Right atrium auricular region (tissue), 2 donors: ENCODE measurements around the gene SUN5. TPM values are rescaled to one million over a fixed set of nuclear protein-coding genes. Genes with fewer than 3 reads are reported as not detected.

Experiments used
- DNase-seq: peaks from one replicate; pipeline ENCODE4 v3.0.0-alpha.2; 2019; ENCODE audit warnings: low spot score
- H3K27ac ChIP-seq, 2 donors: fragments of 200-600 bp; sonication (generic); 1 replicate in 1 of 2; 2 replicates in 1 of 2; pipeline ENCODE4 v1.5.1; 2016 to 2019
- H3K27me3 ChIP-seq, 2 donors: fragments of 200-600 bp; sonication (generic); one replicate each; pipeline versions ENCODE4 v1.5.1 to v1.6.0; 2017 to 2019
- H3K36me3 ChIP-seq: fragments of 200-600 bp; sonication (generic); one replicate; pipeline ENCODE4 v1.5.1; 2016
- H3K4me1 ChIP-seq, 2 donors: fragments of 200-600 bp; sonication (generic); one replicate each; pipeline versions ENCODE4 v1.5.1 to v1.6.0; 2017 to 2019
- H3K4me3 ChIP-seq, 2 donors: fragments of 200-600 bp; sonication (generic); 1 replicate in 1 of 2; 2 replicates in 1 of 2; pipeline ENCODE4 v1.5.1; 2017 to 2019; ENCODE audit warnings: mild to moderate bottlenecking in 1 of 2, moderate library complexity in 1 of 2
- H3K9me3 ChIP-seq, 2 donors: fragments of 200-600 bp; sonication (generic); one replicate each; pipeline ENCODE4 v1.5.1; 2019
- CTCF ChIP-seq, 2 donors: fragments of 200-600 bp; sonication (generic); IDR thresholded peaks; one replicate each; pipeline ENCODE4 v1.5.1; 2019; ENCODE audit warnings: antibody characterized with exemption in 2 of 2
- total RNA-seq, 2 donors: library from RNA; depleted of rRNA; stranded (reverse); fragments of >200 nt; gene quantifications; one replicate each; pipeline ENCODE4 v1.1.0, GENCODE V29; 2016

The SUN5 gene
- total RNA-seq, 2 donors from 2014 or later: not detected

DNA sequence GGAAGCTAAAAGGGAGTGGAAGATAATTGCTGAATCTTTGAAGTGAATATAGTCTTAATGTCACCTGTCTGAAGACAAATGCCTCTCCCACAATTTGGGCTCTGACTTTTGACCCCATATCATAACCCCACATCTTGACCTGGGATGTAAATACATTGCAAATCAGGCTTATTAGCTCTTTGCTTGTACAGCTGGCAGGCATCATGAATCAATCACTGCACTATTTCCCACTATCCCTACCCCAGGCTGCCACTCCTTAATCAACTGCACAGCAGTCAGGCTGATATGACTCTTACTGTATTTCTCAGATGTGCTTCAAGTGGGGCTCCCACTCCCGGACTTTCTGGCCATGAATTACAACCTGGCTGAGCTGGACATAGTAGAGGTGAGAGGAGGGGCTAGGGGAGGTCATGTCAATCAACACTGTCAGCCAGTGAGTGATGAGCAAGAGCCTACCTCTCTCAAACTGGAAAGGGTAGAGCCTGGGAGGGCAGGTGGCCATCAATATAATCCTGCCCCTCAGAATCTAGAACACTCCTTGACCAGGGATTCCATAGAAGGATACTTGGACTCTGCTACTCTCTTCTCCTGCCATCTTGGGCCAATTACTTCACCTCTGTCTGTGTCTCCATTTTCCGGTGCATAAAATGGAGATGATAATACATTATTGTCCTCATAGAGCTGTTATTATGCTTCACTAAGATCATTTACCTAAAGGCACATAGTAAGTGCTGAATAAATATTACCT, 38.9 kb upstream of the SUN5 start:
- Histone ChIP-seq H3K4me1 (no peaks in the 10 kb centered on the region), H3K27ac (no peak overlapping the region), H3K36me3 (no peaks in the 10 kb centered on the region), H3K27me3 (no peaks in the 10 kb centered on the region), H3K4me3 (no peak overlapping the region), H3K9me3 (peaks cover 0 to 21% of the 10 kb centered on the region in 2 donors)
- no peak for TF ChIP-seq CTCF (IDR thresholded peaks at IDR 0.05)
- DNase-seq: no peak

- no peaks in the 10 kb centered on the region for H3K27me3 ChIP-seq
- H3K4me3 ChIP-seq: no peak overlapping the region
- no peak for DNase-seq
- no peak overlapping the region for H3K27ac ChIP-seq
- no peak for TF ChIP-seq CTCF (IDR thresholded peaks at IDR 0.05)
- H3K9me3 ChIP-seq: peaks cover 0 to 21% of the 10 kb centered on the region in 2 donors
- H3K36me3 ChIP-seq: no peaks in the 10 kb centered on the region
- no peaks in the 10 kb centered on the region for H3K4me1 ChIP-seq
Observed at GRCh38 chr20:33042430-33042829, 38.2 kb upstream of the SUN5 start.

DNA sequence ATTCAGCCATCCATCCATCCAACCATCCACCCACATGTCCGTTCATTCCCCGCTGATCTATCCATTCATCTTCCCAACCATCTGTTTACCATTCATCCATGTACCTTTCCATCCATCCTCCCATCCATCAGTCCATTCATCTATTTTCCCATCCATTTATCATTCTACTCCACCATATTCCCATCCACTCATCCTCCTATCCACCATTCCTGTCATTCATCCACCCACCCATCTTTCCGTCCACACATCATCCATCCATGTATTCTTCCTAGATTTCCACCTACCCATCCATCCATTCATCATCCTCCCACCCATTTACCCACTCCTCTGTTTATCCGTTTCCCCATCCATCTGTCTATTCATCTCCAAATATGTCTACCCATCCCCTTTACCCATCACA, 34.0 kb upstream of the SUN5 start:
- Histone ChIP-seq H3K27ac (no peak overlapping the region), H3K4me1 (no peaks in the 10 kb centered on the region), H3K36me3 (no peaks in the 10 kb centered on the region), H3K27me3 (no peaks in the 10 kb centered on the region), H3K9me3 (peaks cover 0 to 3% of the 10 kb centered on the region in 2 donors), H3K4me3 (no peak overlapping the region)
- DNase-seq: no peak
- TF ChIP-seq CTCF (IDR thresholded peaks at IDR 0.05): no peak

GRCh38 chr20:33037456-33037855, 33.2 kb upstream of the SUN5 start:
- Histone ChIP-seq H3K4me3 (no peak overlapping the region), H3K27ac (no peak overlapping the region), H3K27me3 (no peaks in the 10 kb centered on the region), H3K36me3 (no peaks in the 10 kb centered on the region), H3K4me1 (no peaks in the 10 kb centered on the region), H3K9me3 (peaks cover 0 to 6% of the 10 kb centered on the region in 2 donors)
- DNase-seq: no peak
- TF ChIP-seq CTCF (IDR thresholded peaks at IDR 0.05): no peak

- DNase-seq: no peak
- no peak for TF ChIP-seq CTCF (IDR thresholded peaks at IDR 0.05)
- no peak overlapping the region for H3K4me3 ChIP-seq
- peaks cover 0 to 6% of the 10 kb centered on the region in 2 donors for H3K9me3 ChIP-seq
- H3K36me3 ChIP-seq: no peaks in the 10 kb centered on the region
- H3K27me3 ChIP-seq: no peaks in the 10 kb centered on the region
- no peak overlapping the region for H3K27ac ChIP-seq
- H3K4me1 ChIP-seq: no peaks in the 10 kb centered on the region
Observed at GRCh38 chr20:33034901-33035492, 30.8 kb upstream of the SUN5 start.
